Tibial nerve (tissue), 4 donors: ENCODE results near the gene CDH13. TPM values are rescaled to one million over a fixed set of nuclear protein-coding genes. Genes with fewer than 3 reads are reported as not detected.

Experiments
- DNase-seq, 2 donors: peaks; one replicate each; pipeline ENCODE4 v3.0.0-alpha.2; 2019; ENCODE audit warnings: low spot score in 2 of 2
- H3K27ac ChIP-seq, 4 donors: fragments of 200-600 bp; sonication (generic) in 3 of 4; one replicate each; pipeline ENCODE4 v1.5.1; 2017 to 2019; ENCODE audit warnings: mild to moderate bottlenecking in 1 of 4
- H3K27me3 ChIP-seq, 2 donors: fragments of 200-600 bp; sonication (generic) in 1 of 2; one replicate each; pipeline versions ENCODE4 v1.5.1 to v1.6.0; 2017 to 2019
- H3K36me3 ChIP-seq, 3 donors: fragments of 200-600 bp; sonication (generic); one replicate each; pipeline ENCODE4 v1.5.1; 2018 to 2019
- H3K4me1 ChIP-seq, 4 donors: fragments of 200-600 bp; sonication (generic) in 3 of 4; one replicate each; pipeline ENCODE4 v1.5.1; 2017 to 2019
- H3K4me3 ChIP-seq, 4 donors: fragments of 200-600 bp; sonication (generic) in 3 of 4; one replicate each; pipeline ENCODE4 v1.5.1; 2017 to 2019; ENCODE audit warnings: mild to moderate bottlenecking in 1 of 4, moderate library complexity in 1 of 4
- H3K9me3 ChIP-seq, 4 donors: fragments of 200-600 bp; sonication (generic) in 3 of 4; one replicate each; pipeline ENCODE4 v1.5.1; 2017 to 2019
- CTCF ChIP-seq, 5 experiments: fragments of 200-600 bp in 3 of 5; fragments of 450-650 bp in 2 of 5; sonication (generic) in 3 of 5; IDR thresholded peaks; one replicate each; pipeline ENCODE4 v1.5.1; 2016 to 2019; ENCODE audit warnings: antibody characterized with exemption in 5 of 5, mild to moderate bottlenecking in 3 of 5, moderate library complexity in 2 of 5
- EP300 ChIP-seq, 2 donors: sonication (generic); formaldehyde crosslinking; IDR thresholded peaks; one replicate each; pipeline ENCODE4 v1.6.1; 2017; ENCODE audit warnings: antibody characterized with exemption in 2 of 2, mild to moderate bottlenecking in 1 of 2
- POLR2A ChIP-seq, 2 donors: fragments of 450-650 bp; IDR thresholded peaks; one replicate each; pipeline ENCODE4 v1.6.1; 2017; ENCODE audit warnings: antibody characterized with exemption in 2 of 2, mild to moderate bottlenecking in 2 of 2, moderate library complexity in 2 of 2
- WGBS, 2 donors: methylation state at CpG; one replicate each; pipeline ENCODE4 v1.1.5; 2018; 5-methylcytosine and 5-hydroxymethylcytosine counted together
- total RNA-seq, 4 donors: library from RNA; depleted of rRNA; stranded (reverse); fragments of >200 nt; gene quantifications; one replicate each; pipeline ENCODE4 v1.1.0, GENCODE V29; 2016

CDH13 gene
- total RNA-seq, 4 donors from 2014 or later = 4.1 to 14.4 (median 5.8) TPM

GRCh38 chr16:83005653-83006160 lies 378.9 kb downstream of the CDH13 start:
- H3K27me3 ChIP-seq = no peaks in the 10 kb centered on the region
- no peaks in the 10 kb centered on the region for H3K36me3 ChIP-seq
- H3K4me3 ChIP-seq = no peak overlapping the region
- 81 to 88% methylated on average over 1 of the region's 1 CpG for WGBS, 2 donors
- TF ChIP-seq CTCF (IDR thresholded peaks at IDR 0.05) (no peak), POLR2A (IDR thresholded peaks at IDR 0.05) (no peak), EP300 (IDR thresholded peaks at IDR 0.05) (no peak)
- H3K4me1 ChIP-seq = no peaks in the 10 kb centered on the region
- no peaks in the 10 kb centered on the region for H3K9me3 ChIP-seq
- no peak for DNase-seq
- H3K27ac ChIP-seq = no peak overlapping the region

GRCh38 chr16:83010776-83011720 lies 384.3 kb downstream of the CDH13 start:
- no peak for DNase-seq
- H3K36me3 ChIP-seq = no peaks in the 10 kb centered on the region
- WGBS, 2 donors = 82 to 86% methylated on average over 15 of the region's 15 CpGs
- H3K4me1 ChIP-seq = peaks cover 0 to 4% (median 0%) of the 10 kb centered on the region in 4 donors
- H3K27me3 ChIP-seq = no peaks in the 10 kb centered on the region
- H3K4me3 ChIP-seq = no peak overlapping the region
- TF ChIP-seq POLR2A (IDR thresholded peaks at IDR 0.05) (no peak), EP300 (IDR thresholded peaks at IDR 0.05) (no peak), CTCF (IDR thresholded peaks at IDR 0.05) (no peak)
- H3K9me3 ChIP-seq = no peaks in the 10 kb centered on the region
- H3K27ac ChIP-seq = no peak overlapping the region

- Histone ChIP-seq H3K4me1 (peaks cover 0 to 4% (median 0%) of the 10 kb centered on the region in 4 donors), H3K27ac (no peak overlapping the region), H3K4me3 (no peak overlapping the region), H3K27me3 (no peaks in the 10 kb centered on the region), H3K36me3 (no peaks in the 10 kb centered on the region), H3K9me3 (no peaks in the 10 kb centered on the region)
- 67% methylated on average over 2 of the region's 2 CpGs for WGBS, 2 donors
- TF ChIP-seq POLR2A (IDR thresholded peaks at IDR 0.05) = no peak
- no peak for TF ChIP-seq EP300 (IDR thresholded peaks at IDR 0.05)
- no peak for TF ChIP-seq CTCF (IDR thresholded peaks at IDR 0.05)
- DNase-seq = no peak
These were observed 385.2 kb downstream of the CDH13 start for GRCh38 chr16:83011939-83012338.

- no peak for DNase-seq
- Histone ChIP-seq H3K36me3 (no peaks in the 10 kb centered on the region), H3K4me3 (no peak overlapping the region), H3K27me3 (no peaks in the 10 kb centered on the region), H3K9me3 (no peaks in the 10 kb centered on the region), H3K4me1 (peaks cover 0 to 4% (median 0%) of the 10 kb centered on the region in 4 donors), H3K27ac (no peak overlapping the region)
- WGBS, 2 donors = 84 to 91% methylated on average over 4 of the region's 4 CpGs
- TF ChIP-seq CTCF (IDR thresholded peaks at IDR 0.05) (no peak), POLR2A (IDR thresholded peaks at IDR 0.05) (no peak), EP300 (IDR thresholded peaks at IDR 0.05) (no peak)
These were observed 386.3 kb downstream of the CDH13 start for GRCh38 chr16:83013071-83013470.

GRCh38 chr16:83019963-83020362 lies 393.2 kb downstream of the CDH13 start:
- Histone ChIP-seq H3K4me3 (no peak overlapping the region), H3K9me3 (no peaks in the 10 kb centered on the region), H3K27ac (no peak overlapping the region), H3K27me3 (no peaks in the 10 kb centered on the region), H3K36me3 (no peaks in the 10 kb centered on the region), H3K4me1 (no peaks in the 10 kb centered on the region)
- no peak for DNase-seq
- TF ChIP-seq POLR2A (IDR thresholded peaks at IDR 0.05) = no peak
- TF ChIP-seq CTCF (IDR thresholded peaks at IDR 0.05) = no peak
- no peak for TF ChIP-seq EP300 (IDR thresholded peaks at IDR 0.05)
- 95 to 96% methylated on average over 6 of the region's 6 CpGs for WGBS, 2 donors
